ENCODE results near the gene FAM50A. TPM values are rescaled to one million over a fixed set of nuclear protein-coding genes. Genes with fewer than 3 reads are reported as not detected.
"Not testable (repeated sequence)": the region's sequence is repeated elsewhere in the genome, so short reads cannot be mapped to it uniquely, and the experiment has no call there.

Gene FAM50A
- 86.0 and 97.0 TPM in 2 replicates for polyA plus RNA-seq (2012; rRNA removed)
- polyA plus RNA-seq (2012; cell fraction: cytosol; rRNA removed): 77.9 and 81.4 TPM in 2 replicates
- polyA plus RNA-seq (2012; cell fraction: nucleus; rRNA removed): 266 and 305 TPM in 2 replicates

DNA sequence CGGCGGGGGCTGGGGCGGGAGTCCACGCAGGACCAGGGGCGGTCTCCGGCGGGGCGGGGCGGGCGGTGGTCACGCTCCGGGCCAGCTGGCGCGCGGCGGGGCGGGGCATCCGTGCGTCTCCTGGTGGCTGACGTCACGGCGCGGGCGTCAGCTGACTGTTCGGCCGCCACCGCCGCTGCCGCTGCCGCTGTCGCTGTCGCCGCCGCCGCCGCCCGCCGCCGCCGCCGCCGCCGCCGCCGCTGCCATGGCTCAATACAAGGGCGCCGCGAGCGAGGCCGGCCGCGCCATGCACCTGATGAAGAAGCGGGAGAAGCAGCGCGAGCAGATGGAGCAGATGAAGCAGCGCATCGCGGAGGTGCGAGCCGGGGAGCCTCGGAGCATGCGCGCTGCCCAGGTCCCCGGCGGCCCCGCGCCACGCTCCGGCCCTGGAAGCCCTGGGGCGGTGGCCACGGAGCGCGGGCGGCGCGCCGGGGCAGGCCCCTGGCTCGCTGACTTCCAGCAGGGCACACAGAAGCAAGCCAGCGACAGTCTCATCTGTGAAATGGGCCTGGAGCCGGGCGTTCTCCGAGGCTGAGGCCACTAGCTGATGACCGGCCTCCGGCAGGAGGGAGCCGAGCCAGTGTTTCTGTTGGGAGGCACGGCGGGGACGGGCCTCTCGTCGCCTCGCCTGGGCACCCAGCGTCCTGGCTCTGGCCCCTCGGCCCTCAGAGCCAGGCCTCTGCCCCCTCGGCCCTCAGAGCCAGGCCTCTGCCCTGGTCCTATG is at the start of gene FAM50A:
TSS of gene FAM50A (plus strand) at position 150 of the 763 bp plus-strand sequence. CDS start at position 245, 95 bp downstream.
- TF ChIP-seq IRF3 (IDR thresholded peaks at IDR 0.05; ENCODE audit: low read depth, low read length) (no peak), SIN3A (IDR thresholded peaks at IDR 0.05; ENCODE audit: borderline replicate concordance, low read depth, low read length) (no peak), USF2 (IDR thresholded peaks at IDR 0.05; ENCODE audit: borderline replicate concordance, low read depth, low read length) (no peak), TEAD4 (IDR thresholded peaks at IDR 0.05; ENCODE audit: borderline replicate concordance, insufficient read depth) (no peak), JUND (IDR thresholded peaks at IDR 0.05) (no peak), USF1 (IDR thresholded peaks at IDR 0.05; ENCODE audit: borderline replicate concordance, low read depth) (peak; percentile 71; the same call in 1 of the 2 replicates), MXI1 (IDR thresholded peaks at IDR 0.05; ENCODE audit: low read depth, low read length) (0 out of 2 replicates have a peak, but pooled peaks have one; percentile 16), EZH2phosphoT487 (IDR thresholded peaks at IDR 0.05; ENCODE audit: borderline replicate concordance, low read depth) (no peak), TCF12 (IDR thresholded peaks at IDR 0.05) (no peak), NFIC (IDR thresholded peaks at IDR 0.05; ENCODE audit: borderline replicate concordance) (no peak), FOSL2 (IDR thresholded peaks at IDR 0.05; ENCODE audit: borderline replicate concordance, low read depth) (no peak), PBX3 (IDR thresholded peaks at IDR 0.05) (peak; percentile 15; the same call in 1 of the 2 replicates), ELF1 (IDR thresholded peaks at IDR 0.05) (no peak), FOXM1 (IDR thresholded peaks at IDR 0.05; ENCODE audit: low read depth) (no peak), POLR2AphosphoS5 (IDR thresholded peaks at IDR 0.05; ENCODE audit: low read depth, low read length) (no peak), YY1 (IDR thresholded peaks at IDR 0.05; ENCODE audit: low read depth) (no peak), GABPA (IDR thresholded peaks at IDR 0.05; ENCODE audit: low read depth) (no peak), NRF1 (IDR thresholded peaks at IDR 0.05; ENCODE audit: low read depth, low read length) (peak; percentile 41; the same call in 1 of the 2 replicates), GATA2 (CRISPR knock-in tag; IDR thresholded peaks at IDR 0.05) (no peak), RAD21 (IDR thresholded peaks at IDR 0.05; ENCODE audit: low read length) (no peak)
- TF ChIP-seq, protein P1, sequence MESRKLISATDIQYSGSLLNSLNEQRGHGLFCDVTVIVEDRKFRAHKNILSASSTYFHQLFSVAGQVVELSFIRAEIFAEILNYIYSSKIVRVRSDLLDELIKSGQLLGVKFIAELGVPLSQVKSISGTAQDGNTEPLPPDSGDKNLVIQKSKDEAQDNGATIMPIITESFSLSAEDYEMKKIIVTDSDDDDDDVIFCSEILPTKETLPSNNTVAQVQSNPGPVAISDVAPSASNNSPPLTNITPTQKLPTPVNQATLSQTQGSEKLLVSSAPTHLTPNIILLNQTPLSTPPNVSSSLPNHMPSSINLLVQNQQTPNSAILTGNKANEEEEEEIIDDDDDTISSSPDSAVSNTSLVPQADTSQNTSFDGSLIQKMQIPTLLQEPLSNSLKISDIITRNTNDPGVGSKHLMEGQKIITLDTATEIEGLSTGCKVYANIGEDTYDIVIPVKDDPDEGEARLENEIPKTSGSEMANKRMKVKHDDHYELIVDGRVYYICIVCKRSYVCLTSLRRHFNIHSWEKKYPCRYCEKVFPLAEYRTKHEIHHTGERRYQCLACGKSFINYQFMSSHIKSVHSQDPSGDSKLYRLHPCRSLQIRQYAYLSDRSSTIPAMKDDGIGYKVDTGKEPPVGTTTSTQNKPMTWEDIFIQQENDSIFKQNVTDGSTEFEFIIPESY (IDR thresholded peaks at IDR 0.05; ENCODE audit: borderline replicate concordance, low read depth): no peak
- Histone ChIP-seq H2AFZ (ENCODE audit: low read depth) (no peak within 1 kb of the TSS), H4K20me1 (ENCODE audit: insufficient read depth) (peaks cover 21% of the 10 kb centered on the region; the same call in 1 of the 2 replicates), H3K36me3 (replicated peaks in 1 of 2; ENCODE audit: control insufficient read depth in 1 of 2, insufficient read depth in 2 of 2, low read length in 1 of 2) (peaks cover 0 to 17% of the 10 kb centered on the region in 2 experiments), H3K9ac (peak within 1 kb of the TSS; percentile 63), H3K79me2 (ENCODE audit: insufficient read depth) (peaks cover 38% of the 10 kb centered on the region), H3K9me3 (no peaks in the 10 kb centered on the region), H3K9me2 (no peaks in the 10 kb centered on the region), H3K4me2 (peak within 1 kb of the TSS; percentile 84), H3K4me3 (ENCODE audit: low read depth in 2 of 2, low read length in 1 of 2) (peak within 1 kb of the TSS; percentile 59 to 66), H3K27ac (ENCODE audit: low read depth in 2 of 2, low read length in 1 of 2) (peak within 1 kb of the TSS; percentile 60), H3K27me3 (ENCODE audit: insufficient read depth) (peaks cover 16% of the 10 kb centered on the region), H3F3A (replicated peaks; ENCODE audit: insufficient read depth) (peaks cover 4% of the 10 kb centered on the region), H3K4me1 (ENCODE audit: control insufficient read depth in 1 of 2, insufficient read depth in 2 of 2, low read depth in 1 of 2, low read length in 1 of 2) (peaks cover 0 to 14% of the 10 kb centered on the region in 2 experiments; a peak in 1 of 4 replicates)
- no CpG with 5 or more reads among the region's 94 CpGs for WGBS (ENCODE audit: low lambda C conversion rate)
- ChIA-PET POLR2A (interaction anchor here (0.9 to 1.5 kb wide), 6 partner anchors 13 to 83 kb away, joined by 3 to 6 read pairs (median 4); partner anchors contain the start of genes ATP6AP1 and RPL10), CTCF (no interaction called here)
- peak; percentile 92 for DNase-seq

- H3K9me2 ChIP-seq; H3K27me3 ChIP-seq (ENCODE audit: insufficient read depth); H3K9ac ChIP-seq; H3K27ac ChIP-seq (ENCODE audit: low read depth in 2 of 2, low read length in 1 of 2); H3K9me3 ChIP-seq; CTCF ChIA-PET; H3K4me2 ChIP-seq; H3K4me1 ChIP-seq (ENCODE audit: control insufficient read depth in 1 of 2, insufficient read depth in 2 of 2, low read depth in 1 of 2, low read length in 1 of 2); H2AFZ ChIP-seq (ENCODE audit: low read depth); DNase-seq; H3K4me3 ChIP-seq (ENCODE audit: low read depth in 2 of 2, low read length in 1 of 2): not testable (repeated sequence)
- H3K79me2 ChIP-seq (ENCODE audit: insufficient read depth): peaks cover 22% of the 10 kb centered on the region
- POLR2A ChIA-PET: interaction anchor here (0.7 kb wide), 1 partner anchor 469 kb away, joined by 3 read pairs; no protein-coding TSS in a partner anchor
- H4K20me1 ChIP-seq (ENCODE audit: insufficient read depth): peaks cover 26% of the 10 kb centered on the region
- 65% methylated on average over 17 of the region's 17 CpGs for WGBS (ENCODE audit: low lambda C conversion rate)
- H3K36me3 ChIP-seq (replicated peaks in 1 of 2; ENCODE audit: control insufficient read depth in 1 of 2, insufficient read depth in 2 of 2, low read length in 1 of 2): peaks cover 16 to 18% of the 10 kb centered on the region in 2 experiments
- peaks cover 29% of the 10 kb centered on the region for H3F3A ChIP-seq (replicated peaks; ENCODE audit: insufficient read depth)
These were observed 47.6 kb upstream of the FAM50A start for GRCh38 chrX:154396363-154396762.
